Neuronal stem cell (in vitro differentiated cells): ENCODE results near the gene AGPAT2.
"Not testable (repeated sequence)": the region's sequence is repeated elsewhere in the genome, so short reads cannot be mapped to it uniquely, and the experiment has no call there.

Source experiments
- DNase-seq: peaks from one replicate; pipeline ENCODE4 v3.0.0-alpha.2; 2013; ENCODE audit warnings: low spot score
- H2AFZ ChIP-seq: one replicate; pipeline ENCODE4 v1.6.1; 2013; ENCODE audit warnings: mild to moderate bottlenecking, low read length, inconsistent platforms
- H2AK5ac ChIP-seq: 2 replicates; pipeline ENCODE4 v1.6.1; 2013; ENCODE audit warnings: low read depth, mild to moderate bottlenecking, inconsistent platforms, low read length, moderate library complexity, mixed read lengths
- H2BK120ac ChIP-seq: 2 replicates; pipeline ENCODE4 v1.6.1; 2013; ENCODE audit warnings: low read depth, mild to moderate bottlenecking, inconsistent platforms, low read length, moderate library complexity, mixed read lengths
- H2BK12ac ChIP-seq: one replicate; pipeline ENCODE4 v1.6.1; 2013; ENCODE audit warnings: low read length, inconsistent platforms
- H2BK15ac ChIP-seq: 2 replicates; pipeline ENCODE4 v1.6.1; 2013; ENCODE audit warnings: mild to moderate bottlenecking, low read length, inconsistent platforms, mixed read lengths
- H2BK5ac ChIP-seq: one replicate; pipeline ENCODE4 v1.6.1; 2013; ENCODE audit warnings: inconsistent platforms, mild to moderate bottlenecking, low read length, moderate library complexity
- H3K14ac ChIP-seq: one replicate; pipeline ENCODE4 v1.6.1; 2013; ENCODE audit warnings: low read length, inconsistent platforms
- H3K18ac ChIP-seq: 2 replicates; pipeline ENCODE4 v1.6.1; 2013; ENCODE audit warnings: low read length, inconsistent platforms
- H3K23ac ChIP-seq: 2 replicates; pipeline ENCODE4 v1.6.1; 2013; ENCODE audit warnings: low read depth, mild to moderate bottlenecking, mixed read lengths, low read length, inconsistent platforms; ENCODE audit not compliant: poor library complexity
- H3K27ac ChIP-seq: replicated peaks from 3 replicates; pipeline ENCODE4 v1.5.1; 2013; ENCODE audit warnings: low read length, inconsistent platforms
- H3K27me3 ChIP-seq, 3 experiments: 2 replicates each; pipeline ENCODE4 v1.6.1; 2013; ENCODE audit warnings: low read length in 3 of 3, mild to moderate bottlenecking in 2 of 3, inconsistent platforms in 1 of 3, low read depth in 1 of 3, mixed read lengths in 1 of 3, moderate library complexity in 1 of 3; ENCODE audit not compliant: control insufficient read depth in 3 of 3, insufficient read depth in 3 of 3
- H3K36me3 ChIP-seq, 2 donors: replicated peaks in 1 of 2; 2 replicates each; pipeline ENCODE4 v1.6.1; 2013; ENCODE audit warnings: low read length in 2 of 2; ENCODE audit not compliant: control insufficient read depth in 2 of 2, insufficient read depth in 2 of 2
- H3K4ac ChIP-seq: 2 replicates; pipeline ENCODE4 v1.6.1; 2013; ENCODE audit warnings: inconsistent platforms, mild to moderate bottlenecking, low read length, moderate library complexity
- H3K4me1 ChIP-seq, 2 donors: 1 replicate in 1 of 2; 2 replicates in 1 of 2; pipeline ENCODE4 v1.6.1; 2013; ENCODE audit warnings: low read length in 2 of 2, low read depth in 1 of 2; ENCODE audit not compliant: control insufficient read depth in 2 of 2, insufficient read depth in 1 of 2
- H3K4me2 ChIP-seq: one replicate; pipeline ENCODE4 v1.6.1; 2013; ENCODE audit warnings: mild to moderate bottlenecking, low read length, inconsistent platforms; ENCODE audit not compliant: insufficient read depth, poor library complexity, severe bottlenecking
- H3K4me3 ChIP-seq, 2 donors: 2 replicates each; pipeline ENCODE4 v1.5.1; 2013; ENCODE audit warnings: low read length in 2 of 2, mild to moderate bottlenecking in 2 of 2, inconsistent platforms in 1 of 2, moderate library complexity in 1 of 2
- H3K79me1 ChIP-seq: one replicate; pipeline ENCODE4 v1.6.1; 2013; ENCODE audit warnings: low read depth, mild to moderate bottlenecking, inconsistent platforms, low read length, moderate library complexity
- H3K9ac ChIP-seq: one replicate; pipeline ENCODE4 v1.6.1; 2013; ENCODE audit warnings: mild to moderate bottlenecking, low read depth, low read length, inconsistent platforms; ENCODE audit not compliant: poor library complexity
- H3K9me3 ChIP-seq, 2 donors: replicated peaks in 1 of 2; 2 replicates each; pipeline versions ENCODE3 to v1.6.1; 2013; ENCODE audit warnings: low read length in 2 of 2, mild to moderate bottlenecking in 2 of 2, inconsistent platforms in 1 of 2, low read depth in 1 of 2, mixed read lengths in 1 of 2, moderate library complexity in 1 of 2; ENCODE audit not compliant: control insufficient read depth in 2 of 2, insufficient read depth in 1 of 2
- H4K8ac ChIP-seq: one replicate; pipeline ENCODE4 v1.6.1; 2013; ENCODE audit warnings: low read depth, mild to moderate bottlenecking, inconsistent platforms, low read length, moderate library complexity
- H4K91ac ChIP-seq: one replicate; pipeline ENCODE4 v1.6.1; 2013; ENCODE audit warnings: low read length, low read depth, mild to moderate bottlenecking, inconsistent platforms; ENCODE audit not compliant: poor library complexity
- WGBS, 2 donors: extraction: QIAGEN DNeasy Blood & Tissue Kit; methylation state at CpG; one replicate each; pipeline ENCODE4 v1.1.7; 2013; ENCODE audit warnings: missing lambda C conversion rate in 2 of 2, mixed read lengths in 1 of 2; ENCODE audit not compliant: insufficient read length in 2 of 2, insufficient replicate concordance in 1 of 2; ENCODE audit errors: extremely low coverage in 2 of 2; 5-methylcytosine and 5-hydroxymethylcytosine counted together

Gene AGPAT2

DNA sequence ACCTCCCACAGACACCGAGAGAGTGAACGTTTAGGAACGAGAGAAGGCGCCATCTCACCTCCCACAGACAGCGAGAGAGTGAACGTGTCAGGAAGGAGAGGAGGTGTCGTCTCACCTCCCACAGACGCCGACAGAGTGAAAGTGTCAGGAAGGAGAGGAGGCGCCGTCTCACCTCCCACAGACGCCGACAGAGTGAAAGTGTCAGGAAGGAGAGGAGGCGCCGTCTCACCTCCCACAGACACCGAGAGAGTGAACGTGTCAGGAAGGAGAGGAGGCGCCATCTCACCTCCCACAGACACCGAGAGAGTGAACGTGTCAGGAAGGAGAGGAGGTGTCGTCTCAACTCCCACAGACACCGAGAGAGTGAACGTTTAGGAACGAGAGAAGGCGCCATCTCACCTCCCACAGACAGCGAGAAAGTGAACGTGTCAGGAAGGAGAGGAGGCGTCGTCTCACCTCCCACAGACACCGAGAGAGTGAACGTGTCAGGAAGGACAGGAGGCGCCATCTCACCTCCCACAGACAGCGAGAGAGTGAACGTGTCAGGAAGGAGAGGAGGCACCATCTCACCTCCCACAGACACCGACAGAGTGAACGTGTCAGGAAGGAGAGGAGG, 54.7 kb downstream of the AGPAT2 start:
- not testable (repeated sequence) for H2BK120ac ChIP-seq, H3K23ac ChIP-seq, H2AK5ac ChIP-seq, H3K4me2 ChIP-seq, H4K8ac ChIP-seq, DNase-seq, H2BK12ac ChIP-seq, H3K18ac ChIP-seq, H3K9ac ChIP-seq, H3K4me1 ChIP-seq, H4K91ac ChIP-seq, H3K14ac ChIP-seq, H3K36me3 ChIP-seq, H3K27ac ChIP-seq, H2BK5ac ChIP-seq, H2BK15ac ChIP-seq, H3K27me3 ChIP-seq, H3K9me3 ChIP-seq, H3K4ac ChIP-seq, H3K4me3 ChIP-seq, H3K79me1 ChIP-seq, H2AFZ ChIP-seq
- WGBS, 2 donors = no CpG with 5 or more reads among the region's 36 CpGs

DNA sequence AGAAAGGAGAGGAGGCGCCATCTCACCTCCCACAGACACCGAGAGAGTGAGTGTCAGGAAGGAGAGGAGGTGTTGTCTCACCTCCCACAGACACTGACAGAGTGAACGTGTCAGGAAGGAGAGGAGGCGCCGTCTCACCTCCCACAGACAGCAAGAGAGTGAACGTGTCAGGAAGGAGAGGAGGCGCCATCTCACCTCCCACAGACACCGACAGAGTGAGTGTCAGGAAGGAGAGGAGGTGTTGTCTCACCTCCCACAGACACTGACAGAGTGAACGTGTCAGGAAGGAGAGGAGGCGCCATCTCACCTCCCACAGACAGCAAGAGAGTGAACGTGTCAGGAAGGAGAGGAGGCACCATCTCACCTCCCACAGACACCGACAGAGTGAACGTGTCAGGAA, 55.2 kb downstream of the AGPAT2 start:
- not testable (repeated sequence) for H3K36me3 ChIP-seq, H3K14ac ChIP-seq, H3K27ac ChIP-seq, H3K9ac ChIP-seq, H2BK12ac ChIP-seq, H3K4ac ChIP-seq, H2AFZ ChIP-seq, H3K4me2 ChIP-seq, H2BK5ac ChIP-seq, DNase-seq, H2AK5ac ChIP-seq, H3K4me3 ChIP-seq, H4K91ac ChIP-seq, H3K79me1 ChIP-seq, H3K9me3 ChIP-seq, H3K27me3 ChIP-seq, H3K18ac ChIP-seq, H2BK120ac ChIP-seq, H4K8ac ChIP-seq, H3K23ac ChIP-seq, H2BK15ac ChIP-seq
- no CpG with 5 or more reads among the region's 13 CpGs for WGBS, 2 donors
- H3K4me1 ChIP-seq = peaks cover 11 to 13% of the 10 kb centered on the region in 2 donors

- Histone ChIP-seq H3K4me2 (no peak overlapping the region), H3K27ac (peak overlapping the region; percentile 45), H3K79me1 (no peaks in the 10 kb centered on the region), H3K14ac (peak overlapping the region; percentile 77), H2BK5ac (no peak overlapping the region), H3K36me3 (peaks cover 0 to 3% of the 10 kb centered on the region in 2 donors), H2BK120ac (no peak overlapping the region), H3K4me1 (peaks cover 15 to 18% of the 10 kb centered on the region in 2 donors), H2AFZ (peak overlapping the region; percentile 68), H2BK15ac (no peak overlapping the region), H3K9me3 (peaks cover 0 to 6% of the 10 kb centered on the region in 2 donors), H3K18ac (peak overlapping the region; percentile 92), H4K91ac (peak overlapping the region; percentile 85), H3K4me3 (peak overlapping the region in 1 of 2 donors; percentile 66), H2AK5ac (peak overlapping the region; percentile 0), H3K27me3 (peaks cover 0 to 4% (median 0%) of the 10 kb centered on the region in 3 experiments), H2BK12ac (peak overlapping the region; percentile 75), H3K23ac (peak overlapping the region; percentile 8), H4K8ac (peak overlapping the region; percentile 45), H3K4ac (no peak overlapping the region), H3K9ac (peak overlapping the region; percentile 71)
- no CpG with 5 or more reads among the region's 31 CpGs for WGBS, 2 donors
- DNase-seq = peak; percentile 76
Measured at GRCh38 chr9:136631038-136632000, 55.9 kb downstream of the AGPAT2 start.

- no peak overlapping the region for H3K4ac ChIP-seq
- H3K23ac ChIP-seq = peak overlapping the region; percentile 8
- DNase-seq = no peak
- H2AK5ac ChIP-seq = no peak overlapping the region
- H3K4me2 ChIP-seq = no peak overlapping the region
- H2BK5ac ChIP-seq = no peak overlapping the region
- peaks cover 0 to 3% of the 10 kb centered on the region in 2 donors for H3K36me3 ChIP-seq
- no peak overlapping the region for H4K91ac ChIP-seq
- H2BK120ac ChIP-seq = no peak overlapping the region
- H3K9ac ChIP-seq = peak overlapping the region; percentile 71
- H3K27ac ChIP-seq = no peak overlapping the region
- H3K79me1 ChIP-seq = no peaks in the 10 kb centered on the region
- no peak overlapping the region for H3K18ac ChIP-seq
- H3K4me1 ChIP-seq = peaks cover 20 to 21% of the 10 kb centered on the region in 2 donors
- no peak overlapping the region for H2AFZ ChIP-seq
- peak overlapping the region in 1 of 2 donors; percentile 66 for H3K4me3 ChIP-seq
- H4K8ac ChIP-seq = no peak overlapping the region
- no peak overlapping the region for H2BK15ac ChIP-seq
- H2BK12ac ChIP-seq = peak overlapping the region; percentile 19
- H3K14ac ChIP-seq = no peak overlapping the region
- peaks cover 0 to 4% (median 0%) of the 10 kb centered on the region in 3 experiments for H3K27me3 ChIP-seq
- peaks cover 0 to 6% of the 10 kb centered on the region in 2 donors for H3K9me3 ChIP-seq
- WGBS, 2 donors = no CpG with 5 or more reads among the region's 12 CpGs
Measured at GRCh38 chr9:136630662-136630992, 56.6 kb downstream of the AGPAT2 start.
